ENCODE measurements around the gene TDRD7.
A peak's percentile ranks its signal among the peaks of the same experiment; 100 is the strongest.
"Not testable (repeated sequence)": the region's sequence is repeated elsewhere in the genome, so short reads cannot be mapped to it uniquely, and the experiment has no call there.

The TDRD7 gene

GRCh38 chr9:97478301-97478981, 66.5 kb downstream of the TDRD7 start:
- DNase-seq (ENCODE audit: low spot score) = no peak

DNA sequence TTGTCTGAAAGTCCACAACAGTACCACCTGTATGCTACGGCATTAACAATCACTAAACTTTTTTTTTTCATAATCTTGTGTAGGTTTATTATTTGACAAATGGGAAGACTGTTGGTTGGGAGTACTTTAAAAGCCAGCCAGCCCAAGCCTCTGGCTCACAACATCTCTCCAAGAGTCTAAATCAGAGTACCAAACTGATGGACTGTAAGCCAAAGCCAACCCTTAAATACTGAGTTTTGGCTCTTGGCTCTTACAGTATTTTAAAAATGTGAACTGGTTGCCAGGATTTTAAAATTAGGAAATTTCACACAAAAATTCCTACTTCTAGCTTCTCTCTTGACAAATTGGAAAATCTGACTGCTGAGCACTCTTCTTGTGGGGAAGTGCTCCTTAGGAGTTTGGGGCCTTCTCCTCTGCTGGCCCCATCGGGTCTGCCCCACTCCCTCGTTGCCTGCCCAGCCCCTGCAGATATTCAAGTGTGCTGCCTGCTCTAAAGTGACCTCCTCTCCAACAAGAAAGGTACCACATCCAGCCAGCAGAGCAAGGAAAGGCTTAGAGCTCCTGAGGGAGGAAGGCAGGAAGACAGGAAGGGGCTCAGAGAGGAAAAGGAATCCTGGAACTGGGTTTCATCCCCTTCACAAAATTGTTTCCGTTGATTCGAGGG, 67.7 kb downstream of the TDRD7 start:
- no peak for DNase-seq (ENCODE audit: low spot score)

- no peak for DNase-seq (ENCODE audit: low spot score)
These were observed 68.3 kb downstream of the TDRD7 start for GRCh38 chr9:97480174-97480573.

DNA sequence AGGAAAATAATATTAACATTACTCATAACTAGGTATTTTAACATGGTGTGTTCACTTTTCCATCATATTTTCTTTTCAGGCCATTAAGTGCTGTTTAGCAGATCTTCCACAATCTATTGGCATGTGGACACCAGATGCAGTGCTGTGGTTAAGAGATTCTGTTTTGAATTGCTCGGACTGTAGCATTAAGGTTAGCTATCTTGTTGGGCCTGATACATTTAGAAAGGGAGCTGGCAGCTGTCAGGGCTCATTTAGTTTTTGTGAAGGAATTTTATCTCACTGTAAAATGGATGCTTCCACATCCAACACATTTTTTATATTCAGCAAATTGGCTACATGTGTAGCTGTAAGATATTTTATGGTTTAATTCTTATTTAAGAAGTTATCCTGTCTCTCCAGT, 68.9 kb downstream of the TDRD7 start:
- DNase-seq (ENCODE audit: low spot score) = no peak

DNA sequence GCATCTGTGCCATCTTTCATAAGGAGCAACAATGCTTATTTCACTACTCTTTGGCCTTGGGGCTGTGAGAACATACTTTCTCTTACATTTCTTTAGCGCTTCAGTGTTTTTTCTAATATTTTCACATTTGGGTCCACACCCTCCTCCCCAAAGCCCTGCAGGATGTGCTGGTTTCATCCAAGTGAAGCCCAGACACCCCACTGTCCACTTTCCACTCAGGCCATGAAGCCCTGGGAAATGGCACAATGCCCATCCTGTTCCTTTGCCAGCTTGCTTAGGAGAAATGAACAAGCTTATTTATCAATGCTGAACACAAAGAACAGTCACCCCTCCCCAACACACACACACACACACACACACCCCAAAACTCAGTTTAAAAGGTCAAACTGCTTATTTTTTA, 72.2 kb downstream of the TDRD7 start:
- peak; percentile 61 for DNase-seq (ENCODE audit: low spot score)

- no peak for DNase-seq (ENCODE audit: low spot score)
These were observed 75.2 kb downstream of the TDRD7 start for GRCh38 chr9:97487107-97487506.

DNA sequence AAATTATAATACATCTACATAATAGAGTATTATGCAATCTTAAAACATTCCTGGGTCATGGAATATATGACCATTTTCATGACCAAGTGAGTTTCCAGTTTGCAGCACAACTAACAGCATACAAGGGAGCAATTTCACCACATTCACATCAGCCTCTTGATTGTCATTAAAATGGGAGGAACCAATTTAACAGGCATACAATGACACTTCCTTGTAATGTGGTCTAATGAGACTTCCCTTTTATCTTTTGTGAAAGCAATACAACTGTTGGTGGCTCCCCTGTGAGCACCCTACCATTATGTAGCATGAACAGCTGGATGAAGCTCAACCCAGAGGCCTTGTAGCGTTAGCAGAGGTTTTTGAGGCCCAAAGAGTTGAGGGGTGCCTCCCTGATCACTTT, 76.0 kb downstream of the TDRD7 start:
- no peak for DNase-seq (ENCODE audit: low spot score)

- DNase-seq (ENCODE audit: low spot score) = no peak
These were observed 79.5 kb downstream of the TDRD7 start for GRCh38 chr9:97491216-97491999.

GRCh38 chr9:97497558-97498375, 85.9 kb downstream of the TDRD7 start:
- DNase-seq (ENCODE audit: low spot score) = not testable (repeated sequence)

DNA sequence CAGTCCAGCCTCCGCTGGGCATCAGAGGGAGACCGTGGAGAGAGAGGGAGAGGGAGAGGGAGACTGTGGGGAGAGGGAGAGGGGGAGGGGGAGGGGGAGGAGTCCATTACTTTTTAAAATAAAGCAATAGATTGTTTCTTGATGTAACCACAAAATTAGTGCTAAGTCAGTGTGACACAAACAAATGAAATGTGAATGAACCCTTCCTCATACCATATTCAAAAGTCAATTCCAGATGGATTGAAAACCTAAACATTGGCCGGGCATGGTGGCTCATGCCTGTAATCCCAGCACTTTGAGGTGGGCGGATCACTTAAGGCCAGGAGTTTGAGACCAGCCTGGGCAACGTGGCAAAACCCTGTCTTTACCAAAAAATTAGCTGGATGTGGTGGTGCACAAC, 87.0 kb downstream of the TDRD7 start:
- not testable (repeated sequence) for DNase-seq (ENCODE audit: low spot score)

DNA sequence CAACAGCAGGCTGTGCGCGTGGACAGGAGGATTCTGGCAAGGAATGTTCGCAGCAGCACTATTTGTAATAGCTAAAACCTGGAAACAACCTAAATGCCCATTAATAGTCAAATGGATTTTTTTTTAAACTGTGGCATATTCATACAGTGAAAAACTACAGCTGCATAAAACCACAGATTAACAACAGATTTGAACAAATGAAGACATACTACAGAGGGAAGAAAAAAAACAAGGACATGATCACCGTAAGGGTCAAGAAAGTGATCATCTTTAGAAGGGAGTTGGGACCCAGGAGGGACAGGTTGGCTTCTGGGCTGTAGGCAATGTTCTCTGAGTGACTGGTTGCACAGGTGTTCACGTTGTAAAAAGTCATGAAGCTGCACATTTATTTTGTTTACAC, 88.4 kb downstream of the TDRD7 start:
- no peak for DNase-seq (ENCODE audit: low spot score)

GRCh38 chr9:97500765-97501176, 88.9 kb downstream of the TDRD7 start:
- no peak for DNase-seq (ENCODE audit: low spot score)

- peak; percentile 58 for DNase-seq (ENCODE audit: low spot score)
These were observed 89.5 kb downstream of the TDRD7 start, which contains the start of gene TMOD1 for GRCh38 chr9:97501177-97501971. Gene TMOD1, plus strand, starts transcription at chr9:97501666. Its CDS starts 22,523 bp downstream, at chr9:97524189.

DNA sequence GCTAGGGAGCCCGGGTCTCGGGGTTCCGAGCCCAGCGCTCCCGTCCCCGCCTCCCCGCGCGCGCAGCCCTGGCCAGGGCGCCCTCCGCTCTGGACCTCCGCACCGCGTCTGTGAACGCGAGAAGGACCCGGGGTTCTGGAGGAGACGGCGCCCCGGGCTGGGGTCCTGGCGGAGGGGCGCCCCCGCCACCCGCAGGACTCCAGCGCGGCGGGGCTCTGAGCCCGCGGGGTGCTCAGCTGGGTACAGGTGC, 90.0 kb downstream of the TDRD7 start:
- no peak for DNase-seq (ENCODE audit: low spot score)

- no peak for DNase-seq (ENCODE audit: low spot score)
These were observed 90.5 kb downstream of the TDRD7 start for GRCh38 chr9:97502222-97502983.

DNA sequence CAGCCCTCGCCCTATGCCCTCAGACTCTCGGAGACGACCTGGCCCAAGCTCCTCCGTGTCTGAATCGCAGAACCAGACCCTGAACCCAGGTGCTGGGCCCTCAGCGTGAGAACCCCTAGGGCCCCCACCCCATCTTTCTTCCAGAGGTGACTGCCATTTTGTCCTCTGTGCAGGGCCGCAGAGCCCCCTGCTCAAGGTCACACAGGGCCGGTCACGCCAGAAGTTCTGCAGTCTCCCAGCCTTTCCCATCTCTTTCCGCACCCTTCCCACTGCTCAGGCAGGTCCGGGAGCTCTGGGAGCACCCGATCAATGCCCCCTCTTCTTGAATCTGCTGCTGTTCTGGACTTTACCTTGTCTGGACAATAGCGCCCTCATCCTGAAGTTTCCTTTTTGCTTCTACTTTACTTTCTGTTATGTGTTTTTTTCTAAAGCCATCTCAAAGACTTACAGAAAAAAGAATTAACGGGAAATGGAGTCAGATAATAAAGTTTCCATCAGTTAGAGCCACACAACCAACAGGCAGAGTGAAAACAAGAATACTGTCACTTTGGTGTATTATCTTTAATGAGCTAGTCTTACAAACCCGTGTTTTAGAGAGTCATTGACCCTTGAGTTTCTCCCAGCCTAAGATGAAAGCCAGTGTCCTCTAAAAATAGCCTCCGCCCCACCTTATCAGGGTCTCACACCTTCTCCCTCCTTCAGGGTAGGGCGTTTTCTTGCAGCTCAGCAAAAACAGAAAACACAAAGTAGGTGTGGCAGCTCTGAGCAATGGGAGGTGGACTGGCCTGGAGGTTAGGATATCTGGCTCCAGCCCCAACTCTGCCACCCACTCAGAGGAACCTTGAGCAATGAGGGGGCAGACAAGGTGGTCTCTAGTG, 91.3 kb downstream of the TDRD7 start:
- DNase-seq (ENCODE audit: low spot score) = no peak

DNA sequence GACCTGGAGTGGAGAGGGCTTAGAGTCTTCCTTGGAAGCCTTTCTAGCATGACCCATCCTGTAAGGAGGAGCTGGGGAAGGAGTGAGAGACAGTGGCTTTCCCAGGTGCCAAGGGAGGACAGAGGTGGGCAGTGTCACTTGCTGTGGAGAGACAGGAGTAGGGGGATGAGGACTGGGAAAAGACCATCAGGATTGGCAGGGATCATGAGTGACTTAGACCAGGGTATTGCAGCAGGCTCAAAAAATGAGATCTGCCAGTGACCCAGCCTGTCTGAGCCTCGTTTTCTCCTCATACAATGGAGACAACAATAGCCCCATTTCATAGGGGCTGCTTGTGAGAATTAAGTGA, 91.9 kb downstream of the TDRD7 start:
- DNase-seq (ENCODE audit: low spot score) = no peak

DNA sequence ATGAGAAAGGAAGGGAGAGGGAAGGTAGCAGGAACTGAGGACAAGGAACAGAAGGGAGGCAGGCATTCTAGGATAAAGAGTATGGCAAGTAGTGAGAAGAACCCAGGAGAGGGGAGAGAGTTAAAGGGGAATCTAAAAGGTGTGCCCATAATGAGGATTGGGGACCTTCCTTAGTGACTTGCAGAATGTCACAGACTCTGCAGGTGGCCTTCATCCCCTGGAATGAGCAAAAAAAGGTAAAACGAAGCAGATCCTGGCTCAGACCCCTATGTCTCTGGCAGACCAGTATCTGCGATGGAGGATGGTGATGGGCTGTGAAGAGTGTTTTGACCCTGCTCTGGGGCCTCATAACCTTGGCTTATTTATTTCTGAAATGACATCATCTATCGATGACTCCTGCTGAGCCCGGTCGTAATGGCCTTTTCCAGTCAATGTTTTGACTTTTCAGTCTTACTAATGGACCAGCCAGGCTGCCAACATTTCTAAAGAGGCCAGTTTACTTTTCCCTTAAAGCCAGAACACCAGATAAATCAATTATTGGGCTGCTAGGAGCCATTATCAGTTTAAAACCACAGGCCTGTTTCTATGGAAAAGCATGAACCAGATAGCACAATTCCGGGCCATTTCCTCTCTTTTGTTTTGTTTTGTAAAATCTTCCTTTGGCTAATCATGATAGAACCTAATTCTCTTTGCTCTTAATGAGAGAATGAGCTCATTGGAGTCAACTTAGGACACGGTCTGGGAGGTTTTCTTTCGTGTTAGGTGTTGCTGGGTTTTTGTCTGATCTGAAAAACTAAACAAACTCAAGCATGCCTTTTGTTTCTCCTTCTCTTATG, 92.7 kb downstream of the TDRD7 start:
- no peak for DNase-seq (ENCODE audit: low spot score)

GRCh38 chr9:97505845-97506244, 93.9 kb downstream of the TDRD7 start:
- DNase-seq (ENCODE audit: low spot score) = no peak
